Suprapubic skin (tissue), 4 donors: Measurements from ENCODE around the gene WDR86. TPM values are rescaled to one million over a fixed set of nuclear protein-coding genes. Genes with fewer than 3 reads are reported as not detected.
A peak's percentile ranks its signal among the peaks of the same experiment; 100 is the strongest.

Source experiments
- DNase-seq, 2 donors: peaks; one replicate each; pipeline ENCODE4 v3.0.0-alpha.2; 2019; ENCODE audit warnings: low spot score in 2 of 2
- H3K27ac ChIP-seq: fragments of 200-600 bp; sonication (generic); one replicate; pipeline ENCODE4 v1.5.1; 2019
- H3K27me3 ChIP-seq: fragments of 200-600 bp; sonication (generic); one replicate; pipeline ENCODE4 v1.5.1; 2019
- H3K36me3 ChIP-seq: fragments of 200-600 bp; sonication (generic); one replicate; pipeline ENCODE4 v1.5.1; 2019
- H3K4me1 ChIP-seq: fragments of 200-600 bp; sonication (generic); one replicate; pipeline ENCODE4 v1.5.1; 2019
- H3K4me3 ChIP-seq: fragments of 200-600 bp; sonication (generic); one replicate; pipeline ENCODE4 v1.5.1; 2019; ENCODE audit warnings: mild to moderate bottlenecking
- H3K9me3 ChIP-seq: fragments of 200-600 bp; sonication (generic); one replicate; pipeline ENCODE4 v1.5.1; 2019
- EP300 ChIP-seq: sonication (generic); formaldehyde crosslinking; IDR thresholded peaks from one replicate; pipeline ENCODE4 v1.6.1; 2017; ENCODE audit warnings: antibody characterized with exemption
- POLR2A ChIP-seq, 2 donors: fragments of 450-650 bp; IDR thresholded peaks; one replicate each; pipeline ENCODE4 v1.6.1; 2017; ENCODE audit warnings: antibody characterized with exemption in 2 of 2, mild to moderate bottlenecking in 2 of 2, moderate library complexity in 2 of 2
- POLR2AphosphoS5 ChIP-seq, 3 donors: sonication (generic); formaldehyde crosslinking; IDR thresholded peaks; one replicate each; pipeline ENCODE4 v1.6.1; 2017; ENCODE audit warnings: antibody characterized with exemption in 3 of 3
- WGBS: methylation state at CpG from one replicate; pipeline ENCODE4 v1.1.5; 2018; 5-methylcytosine and 5-hydroxymethylcytosine counted together
- total RNA-seq, 4 donors: library from RNA; depleted of rRNA; stranded (reverse); fragments of >200 nt; gene quantifications; one replicate each; pipeline ENCODE4 v1.1.0, GENCODE V29; 2016
- TF ChIP-seq, protein P1 (sequence below), 2 donors: fragments of 200-600 bp in 1 of 2; fragments of 450-650 bp in 1 of 2; sonication (generic) in 1 of 2; IDR thresholded peaks; one replicate each; pipeline ENCODE4 v1.5.1; 2016 to 2019; ENCODE audit warnings: antibody characterized with exemption in 2 of 2, mild to moderate bottlenecking in 1 of 2, moderate library complexity in 1 of 2

The WDR86 gene
- total RNA-seq, 4 donors from 2014 or later: 0.81 to 2.8 (median 1.4) TPM; not detected in 1

GRCh38 chr7:151384776-151385625 is 24.8 kb downstream of the WDR86 start:
- H3K4me1 ChIP-seq: peaks cover 12% of the 10 kb centered on the region
- peaks cover 16% of the 10 kb centered on the region for H3K27me3 ChIP-seq
- H3K27ac ChIP-seq: no peak overlapping the region
- DNase-seq: peak in 1 of 2 donors; percentile 54
- no peaks in the 10 kb centered on the region for H3K36me3 ChIP-seq
- 91% methylated on average over 20 of the region's 26 CpGs for WGBS
- no peaks in the 10 kb centered on the region for H3K9me3 ChIP-seq
- H3K4me3 ChIP-seq: no peak overlapping the region
- TF ChIP-seq EP300 (no peak), POLR2AphosphoS5 (IDR thresholded peaks at IDR 0.05) (no peak), POLR2A (IDR thresholded peaks at IDR 0.05) (no peak)
- TF ChIP-seq, protein P1, sequence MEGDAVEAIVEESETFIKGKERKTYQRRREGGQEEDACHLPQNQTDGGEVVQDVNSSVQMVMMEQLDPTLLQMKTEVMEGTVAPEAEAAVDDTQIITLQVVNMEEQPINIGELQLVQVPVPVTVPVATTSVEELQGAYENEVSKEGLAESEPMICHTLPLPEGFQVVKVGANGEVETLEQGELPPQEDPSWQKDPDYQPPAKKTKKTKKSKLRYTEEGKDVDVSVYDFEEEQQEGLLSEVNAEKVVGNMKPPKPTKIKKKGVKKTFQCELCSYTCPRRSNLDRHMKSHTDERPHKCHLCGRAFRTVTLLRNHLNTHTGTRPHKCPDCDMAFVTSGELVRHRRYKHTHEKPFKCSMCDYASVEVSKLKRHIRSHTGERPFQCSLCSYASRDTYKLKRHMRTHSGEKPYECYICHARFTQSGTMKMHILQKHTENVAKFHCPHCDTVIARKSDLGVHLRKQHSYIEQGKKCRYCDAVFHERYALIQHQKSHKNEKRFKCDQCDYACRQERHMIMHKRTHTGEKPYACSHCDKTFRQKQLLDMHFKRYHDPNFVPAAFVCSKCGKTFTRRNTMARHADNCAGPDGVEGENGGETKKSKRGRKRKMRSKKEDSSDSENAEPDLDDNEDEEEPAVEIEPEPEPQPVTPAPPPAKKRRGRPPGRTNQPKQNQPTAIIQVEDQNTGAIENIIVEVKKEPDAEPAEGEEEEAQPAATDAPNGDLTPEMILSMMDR (IDR thresholded peaks at IDR 0.05): no peak

- Histone ChIP-seq H3K4me3 (no peak overlapping the region), H3K9me3 (no peaks in the 10 kb centered on the region), H3K4me1 (peaks cover 12% of the 10 kb centered on the region), H3K27ac (no peak overlapping the region), H3K27me3 (peaks cover 16% of the 10 kb centered on the region), H3K36me3 (no peaks in the 10 kb centered on the region)
- WGBS: 88% methylated on average over 6 of the region's 6 CpGs
- DNase-seq: peak in 1 of 2 donors; percentile 1
- TF ChIP-seq POLR2A (IDR thresholded peaks at IDR 0.05) (no peak), EP300 (no peak), POLR2AphosphoS5 (IDR thresholded peaks at IDR 0.05) (no peak)
- TF ChIP-seq, protein P1 (IDR thresholded peaks at IDR 0.05): no peak
Measured at GRCh38 chr7:151384352-151384697, 25.5 kb downstream of the WDR86 start.

GRCh38 chr7:151383638-151384351 is 26.0 kb downstream of the WDR86 start:
- no peak overlapping the region for H3K4me3 ChIP-seq
- H3K27me3 ChIP-seq: peaks cover 16% of the 10 kb centered on the region
- no peaks in the 10 kb centered on the region for H3K9me3 ChIP-seq
- DNase-seq: peak in 1 of 2 donors; percentile 54
- TF ChIP-seq EP300 (no peak), POLR2A (IDR thresholded peaks at IDR 0.05) (no peak), POLR2AphosphoS5 (IDR thresholded peaks at IDR 0.05) (no peak)
- TF ChIP-seq, protein P1 (IDR thresholded peaks at IDR 0.05): no peak
- 76% methylated on average over 15 of the region's 15 CpGs for WGBS
- H3K4me1 ChIP-seq: peaks cover 12% of the 10 kb centered on the region
- H3K27ac ChIP-seq: no peak overlapping the region
- peaks cover 2% of the 10 kb centered on the region for H3K36me3 ChIP-seq

- Histone ChIP-seq H3K36me3 (peaks cover 17% of the 10 kb centered on the region), H3K27me3 (peaks cover 16% of the 10 kb centered on the region), H3K9me3 (no peaks in the 10 kb centered on the region), H3K4me3 (peak overlapping the region; percentile 29), H3K27ac (no peak overlapping the region), H3K4me1 (peaks cover 12% of the 10 kb centered on the region)
- WGBS: 39% methylated on average over 24 of the region's 37 CpGs
- TF ChIP-seq, protein P1 (IDR thresholded peaks at IDR 0.05): no peak
- TF ChIP-seq POLR2A (IDR thresholded peaks at IDR 0.05) (no peak), POLR2AphosphoS5 (IDR thresholded peaks at IDR 0.05) (no peak), EP300 (no peak)
- peak in 1 of 2 donors; percentile 64 for DNase-seq
Measured at GRCh38 chr7:151382079-151382885, 27.6 kb downstream of the WDR86 start.
